Cardiac muscle cell (in vitro differentiated cells and primary cell): ENCODE measurements around the gene NUP93. TPM values are rescaled to one million over a fixed set of nuclear protein-coding genes. Genes with fewer than 3 reads are reported as not detected.
A peak's percentile ranks its signal among the peaks of the same experiment; 100 is the strongest.

ENCODE experiments used
- DNase-seq, 2 donors: peaks; one replicate each; pipeline versions ENCODE4 v3.0.0 to v3.0.0-alpha.2; 2010 to 2017; ENCODE audit warnings: low read depth in 1 of 2, low spot score in 1 of 2
- H3K27ac ChIP-seq: fragments of 200-600 bp; sonication (generic); 2 replicates; pipeline ENCODE4 v1.5.1; 2016
- H3K27me3 ChIP-seq: fragments of 200-600 bp; sonication (generic); 2 replicates; pipeline ENCODE4 v1.6.0; 2016; ENCODE audit warnings: control low read depth
- H3K36me3 ChIP-seq: fragments of 200-600 bp; sonication (generic); 2 replicates; pipeline ENCODE4 v1.5.1; 2016; ENCODE audit warnings: control low read depth
- H3K4me1 ChIP-seq: fragments of 200-600 bp; sonication (generic); 2 replicates; pipeline ENCODE4 v1.8.1; 2017; ENCODE audit warnings: low read depth, mild to moderate bottlenecking, mixed run types
- H3K4me3 ChIP-seq: fragments of 200-600 bp; sonication (generic); 2 replicates; pipeline ENCODE4 v1.5.1; 2016; ENCODE audit warnings: mild to moderate bottlenecking
- H3K9me3 ChIP-seq: fragments of 200-600 bp; sonication (generic); 2 replicates; pipeline ENCODE4 v1.5.1; 2017; ENCODE audit warnings: low read depth, mild to moderate bottlenecking, control low read depth
- polyA plus RNA-seq: library from polyadenylated mRNA; unstranded; fragments of >200 nt; fragmentation: Nextera tagmentation; extraction: Ambion mirVana; gene quantifications from 2 replicates; pipeline ENCODE4 v1.2.1, GENCODE V29; 2016
- total RNA-seq: library from RNA; depleted of rRNA; stranded (reverse); fragments of >200 nt; gene quantifications from 2 replicates; pipeline ENCODE4 v1.2.3, GENCODE V29; 2016
- TF ChIP-seq, protein P1 (sequence below): IDR thresholded peaks from 2 replicates; pipeline ENCODE4 v1.5.1; 2012; ENCODE audit warnings: low read depth, mild to moderate bottlenecking, low read length

The NUP93 gene
- total and polyA plus RNA-seq, 2 experiments from 2014 or later: 110 to 127 TPM

DNA sequence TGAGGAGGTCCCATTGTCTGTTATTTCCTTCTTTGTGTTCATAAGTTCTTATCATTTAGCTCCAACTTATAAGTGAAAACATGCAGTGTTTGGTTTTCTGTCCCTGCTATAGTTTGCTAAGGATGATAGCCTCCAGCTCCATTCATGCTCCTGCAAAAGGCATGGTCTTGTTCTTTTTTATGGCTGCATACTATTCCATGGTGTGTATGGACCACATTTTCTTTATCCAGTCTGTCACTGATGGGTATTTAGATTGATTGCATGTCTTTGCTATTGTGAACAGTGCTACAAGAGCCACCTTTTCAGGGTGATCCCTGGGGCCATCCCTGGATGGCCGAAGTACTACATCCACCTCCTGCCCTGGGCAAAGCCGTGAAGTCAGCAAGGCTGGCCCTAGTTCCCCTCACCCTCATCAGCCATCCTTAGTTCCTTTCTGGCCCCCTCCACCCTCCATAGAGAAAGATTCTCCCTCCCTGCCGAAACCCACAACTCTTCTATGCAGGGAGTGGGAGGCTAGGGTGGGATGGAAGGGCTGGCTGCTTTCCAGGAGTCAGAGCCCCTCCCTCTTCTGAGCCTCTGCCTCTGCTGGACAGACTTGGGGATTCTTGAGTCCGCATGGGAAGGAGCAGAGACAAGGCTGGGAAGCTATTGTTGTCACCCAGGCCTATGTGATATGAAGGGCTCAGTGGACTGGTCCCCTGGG, 39.4 kb upstream of the NUP93 start:
- no peaks in the 10 kb centered on the region for H3K27me3 ChIP-seq
- H3K36me3 ChIP-seq: no peaks in the 10 kb centered on the region
- H3K4me1 ChIP-seq: no peaks in the 10 kb centered on the region
- no peak for DNase-seq
- H3K9me3 ChIP-seq: no peaks in the 10 kb centered on the region
- no peak overlapping the region for H3K27ac ChIP-seq
- TF ChIP-seq, protein P1, sequence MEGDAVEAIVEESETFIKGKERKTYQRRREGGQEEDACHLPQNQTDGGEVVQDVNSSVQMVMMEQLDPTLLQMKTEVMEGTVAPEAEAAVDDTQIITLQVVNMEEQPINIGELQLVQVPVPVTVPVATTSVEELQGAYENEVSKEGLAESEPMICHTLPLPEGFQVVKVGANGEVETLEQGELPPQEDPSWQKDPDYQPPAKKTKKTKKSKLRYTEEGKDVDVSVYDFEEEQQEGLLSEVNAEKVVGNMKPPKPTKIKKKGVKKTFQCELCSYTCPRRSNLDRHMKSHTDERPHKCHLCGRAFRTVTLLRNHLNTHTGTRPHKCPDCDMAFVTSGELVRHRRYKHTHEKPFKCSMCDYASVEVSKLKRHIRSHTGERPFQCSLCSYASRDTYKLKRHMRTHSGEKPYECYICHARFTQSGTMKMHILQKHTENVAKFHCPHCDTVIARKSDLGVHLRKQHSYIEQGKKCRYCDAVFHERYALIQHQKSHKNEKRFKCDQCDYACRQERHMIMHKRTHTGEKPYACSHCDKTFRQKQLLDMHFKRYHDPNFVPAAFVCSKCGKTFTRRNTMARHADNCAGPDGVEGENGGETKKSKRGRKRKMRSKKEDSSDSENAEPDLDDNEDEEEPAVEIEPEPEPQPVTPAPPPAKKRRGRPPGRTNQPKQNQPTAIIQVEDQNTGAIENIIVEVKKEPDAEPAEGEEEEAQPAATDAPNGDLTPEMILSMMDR: no peak
- H3K4me3 ChIP-seq: no peak overlapping the region

DNA sequence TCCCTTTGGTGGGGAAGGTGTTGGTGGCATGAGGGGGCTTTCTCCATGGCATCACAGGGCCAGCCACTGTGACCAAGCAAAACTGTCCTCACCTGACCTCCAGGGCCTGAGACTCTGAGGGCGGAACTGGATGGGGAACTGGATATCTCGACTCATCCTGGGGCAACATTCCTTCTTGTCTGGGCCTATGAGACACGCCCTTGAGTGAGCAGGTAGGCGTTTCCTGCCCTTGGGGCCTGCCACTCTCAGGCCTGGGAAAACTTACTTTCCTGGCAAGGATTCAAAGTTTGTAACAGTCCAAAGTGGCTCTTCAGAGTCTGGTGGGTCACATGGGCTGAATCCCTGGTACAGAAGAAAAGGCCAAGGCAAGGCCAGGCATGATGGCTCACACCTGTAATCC, 38.0 kb upstream of the NUP93 start:
- no peak overlapping the region for H3K4me3 ChIP-seq
- H3K9me3 ChIP-seq: no peaks in the 10 kb centered on the region
- H3K36me3 ChIP-seq: no peaks in the 10 kb centered on the region
- no peaks in the 10 kb centered on the region for H3K4me1 ChIP-seq
- TF ChIP-seq, protein P1: no peak
- no peak overlapping the region for H3K27ac ChIP-seq
- H3K27me3 ChIP-seq: no peaks in the 10 kb centered on the region
- DNase-seq: peak in 1 of 2 donors; percentile 74

DNA sequence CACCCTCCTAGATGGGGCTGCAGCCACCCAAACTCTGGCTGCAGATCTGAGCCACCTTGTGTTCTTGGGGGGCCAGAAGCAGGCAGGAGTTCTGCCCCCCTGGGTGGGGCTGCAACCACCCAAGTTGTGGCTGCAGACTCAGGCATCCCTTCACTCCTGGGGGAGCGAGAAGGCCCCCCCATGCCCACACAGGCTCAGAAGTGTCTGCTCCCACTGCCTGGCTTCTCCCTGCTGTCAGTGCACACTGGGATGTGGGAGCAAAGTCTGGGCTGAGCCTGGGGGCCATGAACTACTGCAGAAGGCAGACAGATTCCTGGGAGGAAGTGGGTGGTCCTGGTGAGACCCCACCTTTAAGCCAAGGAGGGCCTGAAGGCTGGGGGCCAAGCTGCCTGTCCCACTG, 34.7 kb upstream of the NUP93 start:
- H3K36me3 ChIP-seq: no peaks in the 10 kb centered on the region
- no peak overlapping the region for H3K4me3 ChIP-seq
- no peaks in the 10 kb centered on the region for H3K9me3 ChIP-seq
- no peak for DNase-seq
- H3K27ac ChIP-seq: no peak overlapping the region
- TF ChIP-seq, protein P1: no peak
- no peaks in the 10 kb centered on the region for H3K4me1 ChIP-seq
- H3K27me3 ChIP-seq: no peaks in the 10 kb centered on the region

DNA sequence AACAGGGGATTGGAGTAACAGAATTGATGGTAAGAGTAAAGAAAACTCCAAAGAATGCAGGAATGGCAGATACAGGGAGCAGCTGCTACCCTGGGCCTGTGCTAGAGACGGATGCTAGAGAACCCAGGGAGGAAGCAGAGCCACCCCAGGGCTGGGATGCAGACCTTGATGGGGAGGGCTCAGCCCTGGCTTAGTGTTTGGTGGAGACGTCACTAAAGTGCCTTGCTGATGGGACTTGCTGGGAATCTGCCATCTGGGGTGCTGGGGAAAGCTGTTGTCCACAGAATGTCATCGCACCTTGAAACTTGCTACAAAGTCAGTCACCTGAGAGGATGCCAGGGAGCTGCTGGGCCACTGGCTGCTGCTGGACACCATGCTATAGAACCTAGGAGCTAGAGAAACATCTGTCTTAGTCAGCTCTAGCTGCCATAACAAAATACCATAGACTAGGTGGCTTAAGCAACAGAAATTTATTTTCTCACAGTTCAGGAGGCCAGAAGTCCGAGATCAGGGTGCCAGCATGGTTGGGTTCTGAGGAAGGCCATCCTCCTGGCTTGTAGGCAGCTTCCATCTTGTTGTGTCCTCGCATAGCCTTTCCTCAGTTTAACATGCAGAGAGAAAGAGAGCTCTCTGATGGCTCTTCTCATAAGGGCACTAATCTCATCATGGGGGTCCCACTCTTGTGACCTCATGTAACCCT, 32.3 kb upstream of the NUP93 start:
- H3K27me3 ChIP-seq: no peaks in the 10 kb centered on the region
- no peak for DNase-seq
- H3K9me3 ChIP-seq: no peaks in the 10 kb centered on the region
- H3K36me3 ChIP-seq: no peaks in the 10 kb centered on the region
- no peak overlapping the region for H3K27ac ChIP-seq
- H3K4me1 ChIP-seq: no peaks in the 10 kb centered on the region
- no peak overlapping the region for H3K4me3 ChIP-seq
- TF ChIP-seq, protein P1: no peak

DNA sequence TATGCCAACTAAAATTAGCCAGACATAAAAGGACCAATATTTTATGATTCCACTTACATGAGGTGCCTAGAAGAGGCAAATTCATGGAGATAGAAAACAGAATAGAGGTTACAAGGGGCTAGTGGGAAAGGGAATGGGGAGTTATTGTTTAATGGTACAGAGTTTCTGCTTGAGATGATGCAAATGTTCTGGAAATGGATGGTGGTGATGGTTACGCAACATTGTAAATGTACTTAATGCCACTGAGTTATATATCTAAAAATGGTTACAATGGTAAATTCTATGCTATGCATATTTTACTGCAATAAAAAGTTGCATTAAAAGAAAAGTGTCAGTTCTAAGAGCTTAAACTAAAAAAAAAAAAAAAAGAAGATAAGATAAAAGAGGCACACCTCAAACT, 29.7 kb upstream of the NUP93 start:
- Histone ChIP-seq H3K9me3 (no peaks in the 10 kb centered on the region), H3K27me3 (no peaks in the 10 kb centered on the region), H3K36me3 (no peaks in the 10 kb centered on the region), H3K4me3 (no peak overlapping the region), H3K27ac (no peak overlapping the region), H3K4me1 (no peaks in the 10 kb centered on the region)
- TF ChIP-seq, protein P1: no peak
- no peak for DNase-seq
